H1 (cell line): ENCODE measurements around the gene PARD3. TPM values are rescaled to one million over a fixed set of nuclear protein-coding genes. Genes with fewer than 3 reads are reported as not detected.

ENCODE experiments used
- CTCF ChIA-PET: fragments of 300-600 bp; sonication (Branson Sonifier 250); formaldehyde crosslinking; loops from one replicate; lab custom pipeline; 2021; ENCODE audit not compliant: partially characterized antibody; lab: Charles Lee
- POLR2A ChIA-PET: fragments of 300-600 bp; sonication (Branson Sonifier 250); formaldehyde crosslinking; loops from one replicate; lab custom pipeline; 2021; ENCODE audit warnings: inconsistent platforms; ENCODE audit not compliant: partially characterized antibody; lab: Charles Lee
- DNase-seq, 2 experiments: peaks; one replicate each; pipeline versions ENCODE4 v3.0.0 to v3.0.0-alpha.2; 2010 to 2022; ENCODE audit warnings: low spot score in 2 of 2, low read depth in 1 of 2, mixed read lengths in 1 of 2
- FAIRE-seq: peaks from 2 replicates; lab custom pipeline; 2011; peaks lifted over from hg19 to GRCh38; lab: Jason Lieb, UNC
- H2AFZ ChIP-seq: 2 replicates; pipeline ENCODE4 v1.8.1; 2012; ENCODE audit warnings: low read length, inconsistent platforms
- H2AK5ac ChIP-seq: 2 replicates; pipeline ENCODE4 v1.6.1; 2013; ENCODE audit warnings: low read depth, low read length
- H2BK120ac ChIP-seq: replicated peaks from 2 replicates; pipeline ENCODE3; 2013; ENCODE audit warnings: low read depth, low read length, inconsistent platforms
- H2BK12ac ChIP-seq: 2 replicates; pipeline ENCODE4 v1.6.1; 2013; ENCODE audit warnings: low read depth, low read length
- H2BK15ac ChIP-seq: 2 replicates; pipeline ENCODE4 v1.6.1; 2013; ENCODE audit warnings: low read length
- H2BK20ac ChIP-seq: 2 replicates; pipeline ENCODE4 v1.6.1; 2013; ENCODE audit warnings: low read length
- H2BK5ac ChIP-seq: 2 replicates; pipeline ENCODE4 v1.6.1; 2013; ENCODE audit warnings: low read depth, low read length
- H3K14ac ChIP-seq: 2 replicates; pipeline ENCODE4 v1.6.1; 2013; ENCODE audit warnings: inconsistent platforms; ENCODE audit not compliant: insufficient read length
- H3K18ac ChIP-seq: 2 replicates; pipeline ENCODE4 v1.6.1; 2013; ENCODE audit warnings: low read length; ENCODE audit errors: extremely low read depth
- H3K23ac ChIP-seq: 2 replicates; pipeline ENCODE4 v1.6.1; 2013; ENCODE audit warnings: inconsistent platforms; ENCODE audit not compliant: insufficient read length
- H3K23me2 ChIP-seq: 2 replicates; pipeline ENCODE4 v1.6.1; 2013; ENCODE audit warnings: low read depth, low read length
- H3K27ac ChIP-seq: 2 replicates; pipeline ENCODE4 v1.6.1; 2011; ENCODE audit warnings: low read depth, low read length, inconsistent platforms
- H3K27me3 ChIP-seq, 4 experiments: replicated peaks in 1 of 4; 1 replicate in 1 of 4; 2 replicates in 3 of 4; pipeline versions ENCODE4 v1.6.1 to v1.8.1; 2011 to 2013; ENCODE audit warnings: low read length in 3 of 4, mild to moderate bottlenecking in 3 of 4, inconsistent platforms in 2 of 4, mixed read lengths in 2 of 4, moderate library complexity in 1 of 4; ENCODE audit not compliant: control insufficient read depth in 3 of 4, insufficient read depth in 3 of 4; ENCODE audit errors: extremely low read depth in 1 of 4
- H3K36me3 ChIP-seq, 4 experiments: 2 replicates each; pipeline versions ENCODE4 v1.6.1 to v1.8.1; 2011 to 2013; ENCODE audit warnings: mild to moderate bottlenecking in 4 of 4, low read length in 3 of 4, moderate library complexity in 2 of 4, control low read depth in 1 of 4, inconsistent platforms in 1 of 4; ENCODE audit not compliant: insufficient read depth in 4 of 4, control insufficient read depth in 2 of 4
- H3K4ac ChIP-seq: replicated peaks from 2 replicates; pipeline ENCODE3; 2013; ENCODE audit warnings: low read length, low read depth, mixed read lengths, inconsistent platforms; ENCODE audit not compliant: insufficient read length
- H3K4me1 ChIP-seq, 4 experiments: replicated peaks in 1 of 4; 1 replicate in 1 of 4; 2 replicates in 3 of 4; pipeline versions ENCODE4 v1.6.1 to v1.8.1; 2011 to 2013; ENCODE audit warnings: low read length in 3 of 4, inconsistent platforms in 2 of 4, mixed read lengths in 1 of 4; ENCODE audit not compliant: insufficient read depth in 4 of 4, control insufficient read depth in 3 of 4
- H3K4me2 ChIP-seq, 2 experiments: 2 replicates each; pipeline versions ENCODE4 v1.6.1 to v1.8.1; 2011 to 2013; ENCODE audit warnings: low read depth in 2 of 2, low read length in 2 of 2, control low read depth in 1 of 2, inconsistent platforms in 1 of 2, mild to moderate bottlenecking in 1 of 2; ENCODE audit not compliant: insufficient read depth in 1 of 2
- H3K4me3 ChIP-seq, 4 experiments: fragments of 200-600, 300-600 bp in 1 of 4; sonication (generic), shearing (Covaris generic), sonication (Bioruptor Twin) in 1 of 4; 2 replicates each; pipeline versions ENCODE4 v1.5.1 to v1.8.1; 2011 to 2016; ENCODE audit warnings: low read length in 4 of 4, low read depth in 3 of 4, control low read depth in 2 of 4, inconsistent platforms in 2 of 4, mild to moderate bottlenecking in 2 of 4, mixed read lengths in 1 of 4, moderate library complexity in 1 of 4; ENCODE audit not compliant: insufficient read depth in 2 of 4; ENCODE audit errors: extremely low read depth in 1 of 4
- H3K56ac ChIP-seq: replicated peaks from 2 replicates; pipeline ENCODE3; 2013; ENCODE audit warnings: low read depth, mild to moderate bottlenecking, mixed read lengths, low read length, inconsistent platforms; ENCODE audit not compliant: insufficient read length
- H3K79me1 ChIP-seq: 2 replicates; pipeline ENCODE4 v1.6.1; 2013; ENCODE audit warnings: low read depth, low read length, control low read depth
- H3K79me2 ChIP-seq, 2 experiments: 2 replicates each; pipeline versions ENCODE4 v1.6.1 to v1.8.1; 2012 to 2013; ENCODE audit warnings: low read length in 2 of 2, mild to moderate bottlenecking in 2 of 2, inconsistent platforms in 1 of 2; ENCODE audit not compliant: insufficient read depth in 2 of 2, control insufficient read depth in 1 of 2
- H3K9ac ChIP-seq, 4 experiments: replicated peaks in 1 of 4; 1 replicate in 1 of 4; 2 replicates in 3 of 4; pipeline versions ENCODE4 v1.6.1 to v1.8.1; 2011 to 2013; ENCODE audit warnings: low read depth in 3 of 4, low read length in 3 of 4, control low read depth in 2 of 4, mild to moderate bottlenecking in 2 of 4, moderate library complexity in 2 of 4, inconsistent platforms in 1 of 4; ENCODE audit errors: extremely low read depth in 1 of 4
- H3K9me3 ChIP-seq, 2 experiments: 2 replicates each; pipeline versions ENCODE4 v1.6.1 to v1.8.1; 2012 to 2013; ENCODE audit warnings: mild to moderate bottlenecking in 2 of 2, moderate library complexity in 2 of 2, control low read depth in 1 of 2, inconsistent platforms in 1 of 2, low read depth in 1 of 2, low read length in 1 of 2, mixed read lengths in 1 of 2; ENCODE audit not compliant: insufficient read depth in 2 of 2
- H4K20me1 ChIP-seq, 2 experiments: replicated peaks in 1 of 2; 2 replicates each; pipeline versions ENCODE3 to v1.8.1; 2011 to 2013; ENCODE audit warnings: inconsistent platforms in 2 of 2, low read length in 2 of 2, mild to moderate bottlenecking in 1 of 2; ENCODE audit not compliant: insufficient read depth in 2 of 2, control insufficient read depth in 1 of 2
- H4K5ac ChIP-seq: 2 replicates; pipeline ENCODE4 v1.6.1; 2013; ENCODE audit warnings: low read length, low read depth, mixed read lengths, inconsistent platforms; ENCODE audit not compliant: insufficient read length
- H4K8ac ChIP-seq: 2 replicates; pipeline ENCODE4 v1.8.0; 2013; ENCODE audit warnings: mild to moderate bottlenecking, moderate library complexity, low read length, inconsistent platforms; ENCODE audit not compliant: insufficient read depth; ENCODE audit errors: extremely low read depth
- H4K91ac ChIP-seq: replicated peaks from 2 replicates; pipeline ENCODE3; 2013; ENCODE audit warnings: low read length, mixed read lengths, inconsistent platforms; ENCODE audit not compliant: insufficient read length
- YY1 ChIP-seq: IDR thresholded peaks from 2 replicates; pipeline ENCODE4 v1.6.1; 2011; ENCODE audit warnings: low read depth, mild to moderate bottlenecking, low read length
- WGBS, 2 experiments: shearing (Covaris generic) in 1 of 2; methylation state at CpG; one replicate each; pipeline versions ENCODE4 v1.1.6 to v1.1.7; 2013 to 2015; ENCODE audit warnings: low lambda C conversion rate in 2 of 2, mixed read lengths in 2 of 2, inconsistent platforms in 1 of 2, low coverage in 1 of 2, missing lambda C conversion rate in 1 of 2; ENCODE audit not compliant: insufficient replicate concordance in 2 of 2, insufficient coverage in 1 of 2, insufficient read length in 1 of 2; ENCODE audit errors: extremely low coverage in 1 of 2, missing lambda C conversion rate in 1 of 2; 5-methylcytosine and 5-hydroxymethylcytosine counted together
- polyA plus RNA-seq, 7 experiments: library from polyadenylated mRNA; depleted of rRNA in 3 of 7; stranded (reverse) in 5 of 7; unstranded in 2 of 7; fragments of >200 nt in 5 of 7; fragments of 200-250 nt in 2 of 7; gene quantifications; 1 replicate in 5 of 7; 2 replicates in 1 of 7; 4 replicates in 1 of 7; pipeline versions ENCODE4 v1.2.1 to v1.2.3, GENCODE V29; 2011 to 2013; ENCODE audit warnings: missing spikeins in 2 of 7, mixed read lengths in 2 of 7
- total RNA-seq: library from RNA; stranded (reverse); fragmentation: NEBNext Ultra II Directional; extraction: Animal tissue kit (Norgen Biotek cat#: 25700); gene quantifications from 2 replicates; pipeline ENCODE4 v1.2.1, GENCODE V29; 2021

PARD3 gene
- total and polyA plus RNA-seq, 2 of the 8 experiments (the other 6 are each of a cell fraction or from before 2014, with no cell fraction given), result 19.7 to 49.1 TPM

DNA sequence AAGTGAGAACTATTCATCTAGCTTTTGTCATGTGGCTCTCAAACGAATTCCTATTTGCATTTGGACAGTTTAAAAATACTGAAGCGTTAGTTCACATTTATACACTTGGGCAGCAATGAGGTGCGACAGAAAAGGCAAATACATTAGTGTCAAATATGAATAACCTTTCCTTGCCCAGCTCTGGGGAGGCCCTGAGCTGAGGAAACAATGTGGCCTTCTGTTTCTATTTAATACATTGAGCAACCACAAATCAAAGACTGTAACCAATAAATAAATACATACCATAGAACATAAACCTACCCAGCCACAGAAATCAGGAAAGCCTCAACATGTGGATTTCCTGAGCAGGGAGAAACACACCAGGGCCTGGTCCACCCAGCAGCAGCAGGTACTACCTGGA lies 585.2 kb downstream of the PARD3 start:
- FAIRE-seq, result no peak
- no peak overlapping the region for H3K23ac ChIP-seq
- CTCF ChIA-PET, result interaction anchor here (1.1 kb wide), 1 partner anchor 409 kb away, joined by 3 read pairs; no protein-coding TSS in a partner anchor

More for the DNA sequence above, 585.2 kb downstream of the PARD3 start:
- no peak overlapping the region for H2BK15ac ChIP-seq
- H2BK20ac ChIP-seq, result no peak overlapping the region
- no peak overlapping the region for H3K4me2 ChIP-seq
- no peak overlapping the region for H3K18ac ChIP-seq
- H3K27ac ChIP-seq, result no peak overlapping the region
- no peak overlapping the region for H3K4me3 ChIP-seq
- no peak overlapping the region for H4K5ac ChIP-seq
- H2AFZ ChIP-seq, result no peak overlapping the region
- no peak for DNase-seq
- no peak overlapping the region for H3K14ac ChIP-seq
- no peaks in the 10 kb centered on the region for H3K79me2 ChIP-seq
- H3K9me3 ChIP-seq, result no peaks in the 10 kb centered on the region
- no peak overlapping the region for H2BK5ac ChIP-seq
- H3K9ac ChIP-seq, result no peak overlapping the region
- POLR2A ChIA-PET, result no interaction called here
- H2BK120ac ChIP-seq, result no peak overlapping the region
- H4K8ac ChIP-seq, result no peak overlapping the region
- no peak for TF ChIP-seq YY1
- H3K79me1 ChIP-seq, result no peaks in the 10 kb centered on the region
- H2BK12ac ChIP-seq, result no peak overlapping the region
- H3K4me1 ChIP-seq, result no peaks in the 10 kb centered on the region
- WGBS, 2 experiments, result 90% methylated on average over 3 of the region's 3 CpGs; no CpG with 5 or more reads in 1 of the 2 experiments
- no peak overlapping the region for H4K91ac ChIP-seq
- H3K36me3 ChIP-seq, result no peaks in the 10 kb centered on the region
- no peaks in the 10 kb centered on the region for H4K20me1 ChIP-seq
- H3K23me2 ChIP-seq, result no peaks in the 10 kb centered on the region
- H3K56ac ChIP-seq, result no peak overlapping the region
- H3K4ac ChIP-seq, result no peak overlapping the region
- H2AK5ac ChIP-seq, result no peak overlapping the region
- H3K27me3 ChIP-seq, result no peaks in the 10 kb centered on the region
